Embryonic facial prominence (tissue), 1 donor: ENCODE measurements around the gene DCAF7.

ENCODE experiments used
- DNase-seq: peaks from one replicate; pipeline ENCODE4 v3.0.0-alpha.2; 2016; ENCODE audit errors: extremely low spot score

Gene DCAF7

DNA sequence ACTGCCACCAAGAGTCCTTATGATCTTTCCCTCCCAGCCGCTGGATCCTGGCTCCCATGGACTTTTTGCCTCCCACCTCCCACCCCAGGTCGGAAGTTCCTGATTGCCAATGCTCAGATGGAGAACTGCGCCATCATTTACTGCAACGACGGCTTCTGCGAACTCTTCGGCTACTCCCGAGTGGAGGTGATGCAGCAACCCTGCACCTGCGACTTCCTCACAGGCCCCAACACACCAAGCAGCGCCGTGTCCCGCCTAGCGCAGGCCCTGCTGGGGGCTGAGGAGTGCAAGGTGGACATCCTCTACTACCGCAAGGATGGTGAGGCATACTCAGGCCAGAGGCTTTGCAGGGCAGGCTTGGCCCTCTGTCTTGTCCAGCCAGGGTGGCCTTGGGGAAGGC lies 26.2 kb upstream of the DCAF7 start:
- no peak for DNase-seq

DNA sequence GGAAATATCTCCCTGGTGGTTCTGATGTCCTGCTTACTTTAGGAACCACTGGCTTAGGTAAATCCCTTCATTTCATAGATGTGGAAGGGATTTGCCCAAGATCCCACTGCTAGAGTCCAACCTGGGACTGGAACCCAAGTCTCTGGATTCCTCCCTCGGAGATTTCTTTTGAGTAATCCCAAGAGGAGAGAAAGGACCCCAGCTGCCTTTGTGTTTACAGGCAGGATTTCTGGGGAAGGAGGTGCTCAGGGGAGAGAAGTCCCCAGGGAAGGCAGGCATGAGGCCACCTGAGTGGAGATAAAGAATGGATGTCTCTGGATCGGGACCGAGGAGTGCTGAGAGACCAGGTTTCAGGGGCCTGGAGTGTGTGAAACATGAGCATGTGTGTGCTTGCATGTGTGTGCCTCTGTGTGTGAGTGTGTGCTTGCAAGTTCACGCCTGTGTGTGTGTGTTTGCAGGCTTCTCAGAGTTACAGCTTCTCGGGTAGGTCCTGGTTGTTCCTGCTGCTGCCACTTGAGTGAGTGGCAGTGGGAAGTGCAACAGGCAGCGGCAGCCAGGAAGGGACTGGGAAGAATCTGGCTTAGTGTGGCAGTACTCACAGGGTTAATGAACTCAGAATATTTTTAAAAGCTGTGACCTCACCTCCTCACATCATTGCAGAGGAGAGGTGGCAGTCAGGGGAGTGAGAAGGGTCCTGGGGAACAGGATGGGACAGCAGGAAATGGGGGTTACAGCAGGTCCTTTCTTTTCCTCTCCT lies 24.9 kb upstream of the DCAF7 start:
- no peak for DNase-seq

DNA sequence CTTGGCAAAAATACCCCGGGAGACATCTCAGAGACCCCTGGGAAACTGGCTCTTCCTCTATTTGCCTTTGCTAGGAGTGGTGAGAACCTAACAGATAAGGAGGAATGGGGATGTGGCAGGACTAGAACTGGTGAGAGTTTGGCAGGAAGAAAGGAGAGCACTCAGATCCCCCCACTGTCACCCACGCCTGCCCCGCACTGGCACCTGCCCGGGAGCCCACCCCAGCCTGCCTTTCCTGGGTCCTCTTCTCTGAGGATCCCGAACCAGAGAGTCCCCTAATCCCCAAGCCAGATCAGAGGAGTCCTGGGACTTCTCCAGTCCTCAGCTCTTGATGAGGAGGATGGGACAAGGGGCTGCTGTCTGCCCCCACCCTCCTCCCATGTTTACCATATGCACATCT lies 23.4 kb upstream of the DCAF7 start:
- DNase-seq = no peak

DNA sequence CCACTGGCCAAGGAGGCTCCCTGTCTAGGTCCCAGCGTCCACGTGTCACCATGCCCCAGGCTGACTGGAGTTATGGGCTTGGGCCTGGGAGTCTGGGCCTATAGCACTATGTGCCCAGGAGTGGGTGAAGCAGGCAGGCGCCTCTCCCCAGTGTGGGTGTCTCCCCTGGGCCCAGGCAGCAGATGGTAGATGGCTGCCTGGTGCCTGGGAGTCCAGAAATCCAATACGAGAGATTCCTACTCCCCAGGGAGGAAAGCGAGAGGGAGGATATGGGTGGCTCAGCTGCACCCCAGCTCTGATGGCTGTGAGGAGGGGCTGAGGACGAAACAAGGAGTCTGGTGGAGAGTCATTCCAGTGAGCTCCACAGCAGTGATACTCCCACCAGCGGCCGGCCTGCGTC lies 22.1 kb upstream of the DCAF7 start:
- DNase-seq = no peak

DNA sequence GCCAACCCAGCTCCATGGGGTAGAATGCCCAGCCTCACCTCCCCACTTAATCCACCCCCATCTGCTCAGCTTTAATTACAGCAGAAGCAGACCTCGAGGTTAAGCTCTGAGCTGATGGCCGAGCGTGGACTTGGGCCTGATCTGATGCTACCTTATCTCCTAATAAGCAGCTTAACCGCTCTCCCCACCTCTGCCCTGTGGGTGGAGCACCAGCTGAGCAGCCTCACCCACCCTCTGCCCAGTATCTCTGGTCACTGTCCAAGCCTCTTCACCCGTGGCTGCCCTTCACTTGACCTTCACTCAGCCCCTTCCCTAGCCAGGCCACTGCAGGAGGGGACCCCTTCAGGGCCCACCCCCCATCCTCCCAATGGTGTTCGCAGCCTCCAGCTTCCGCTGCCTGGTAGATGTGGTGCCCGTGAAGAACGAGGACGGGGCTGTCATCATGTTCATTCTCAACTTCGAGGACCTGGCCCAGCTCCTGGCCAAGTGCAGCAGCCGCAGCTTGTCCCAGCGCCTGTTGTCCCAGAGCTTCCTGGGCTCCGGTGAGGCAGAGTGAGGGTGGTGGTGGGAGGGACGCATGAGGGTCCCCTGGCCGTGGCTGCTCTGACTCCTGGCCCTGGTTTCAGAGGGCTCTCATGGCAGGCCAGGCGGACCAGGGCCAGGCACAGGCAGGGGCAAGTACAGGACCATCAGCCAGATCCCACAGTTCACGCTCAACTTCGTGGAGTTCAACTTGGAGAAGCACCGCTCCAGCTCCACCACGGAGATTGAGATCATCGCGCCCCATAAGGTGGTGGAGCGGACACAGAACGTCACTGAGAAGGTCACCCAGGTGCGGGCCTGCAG lies 20.3 kb upstream of the DCAF7 start:
- DNase-seq = no peak

DNA sequence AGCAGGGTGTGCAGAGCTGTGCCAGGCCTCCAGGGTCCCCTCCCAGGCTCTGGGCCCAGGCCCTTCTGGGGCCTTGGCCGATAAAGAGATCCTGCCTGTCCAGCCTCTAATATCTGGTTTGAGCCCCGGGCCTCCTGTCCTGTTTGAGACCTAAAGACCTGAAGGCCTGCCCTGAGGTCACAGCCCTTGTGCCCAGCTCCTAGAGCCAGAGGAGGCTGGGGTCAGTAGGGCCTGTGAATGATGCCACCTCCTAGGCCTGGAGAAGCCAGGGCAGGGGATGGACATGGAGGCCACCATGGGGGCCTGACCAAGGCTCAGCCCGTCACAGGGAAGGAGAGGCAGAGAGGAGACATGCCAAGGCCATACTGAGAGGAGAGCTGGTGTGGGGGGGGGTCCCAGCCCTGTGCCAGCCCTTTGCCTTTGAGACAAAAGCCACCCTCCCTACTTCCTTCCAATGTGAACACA lies 19.7 kb upstream of the DCAF7 start:
- no peak for DNase-seq

DNA sequence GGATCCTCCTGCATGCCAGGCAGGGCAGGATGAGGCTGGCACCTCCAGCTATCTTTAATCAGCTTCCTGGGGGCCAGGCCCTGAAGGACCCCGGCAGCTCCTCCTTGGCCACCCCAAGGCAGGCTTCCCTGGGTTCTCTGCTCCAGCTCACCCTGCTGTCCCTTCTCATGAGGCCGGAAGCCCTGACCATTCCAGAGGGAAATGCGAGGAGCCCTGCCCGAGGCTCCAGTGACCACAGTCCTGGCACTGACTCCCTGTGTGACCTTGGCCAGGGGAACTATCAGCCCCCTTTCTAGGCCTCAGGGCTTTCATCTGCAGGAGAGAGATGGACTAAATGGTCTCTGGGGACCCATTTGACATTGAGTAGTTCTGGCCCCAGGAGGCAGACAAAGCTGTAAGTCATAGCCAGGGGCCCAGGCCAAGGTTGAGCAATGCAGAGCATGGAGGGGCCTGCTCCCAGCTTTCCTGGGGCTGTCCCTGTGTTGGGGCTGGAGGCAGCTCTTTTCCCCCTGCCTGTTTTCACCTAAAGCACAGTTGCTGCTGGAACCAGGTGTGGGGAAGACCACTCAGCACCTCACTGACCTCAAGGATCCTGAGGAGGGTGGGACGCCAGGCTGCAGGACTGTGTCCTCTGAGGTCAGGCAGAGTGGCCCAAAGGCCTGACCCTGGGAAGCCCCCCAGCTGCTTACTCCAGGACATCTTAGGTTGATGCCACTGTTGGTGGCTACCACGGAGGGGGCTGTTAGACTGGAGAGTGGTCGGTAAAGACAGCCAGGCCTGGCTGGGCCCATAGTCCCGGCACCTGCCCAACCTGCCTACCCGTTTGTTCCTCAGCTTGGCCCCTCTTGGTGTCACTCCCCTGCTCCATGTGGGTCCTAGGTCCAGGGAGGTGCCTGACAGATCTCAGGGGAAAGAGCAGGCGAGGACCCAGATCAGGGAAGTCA lies 19.0 kb upstream of the DCAF7 start:
- no peak for DNase-seq

DNA sequence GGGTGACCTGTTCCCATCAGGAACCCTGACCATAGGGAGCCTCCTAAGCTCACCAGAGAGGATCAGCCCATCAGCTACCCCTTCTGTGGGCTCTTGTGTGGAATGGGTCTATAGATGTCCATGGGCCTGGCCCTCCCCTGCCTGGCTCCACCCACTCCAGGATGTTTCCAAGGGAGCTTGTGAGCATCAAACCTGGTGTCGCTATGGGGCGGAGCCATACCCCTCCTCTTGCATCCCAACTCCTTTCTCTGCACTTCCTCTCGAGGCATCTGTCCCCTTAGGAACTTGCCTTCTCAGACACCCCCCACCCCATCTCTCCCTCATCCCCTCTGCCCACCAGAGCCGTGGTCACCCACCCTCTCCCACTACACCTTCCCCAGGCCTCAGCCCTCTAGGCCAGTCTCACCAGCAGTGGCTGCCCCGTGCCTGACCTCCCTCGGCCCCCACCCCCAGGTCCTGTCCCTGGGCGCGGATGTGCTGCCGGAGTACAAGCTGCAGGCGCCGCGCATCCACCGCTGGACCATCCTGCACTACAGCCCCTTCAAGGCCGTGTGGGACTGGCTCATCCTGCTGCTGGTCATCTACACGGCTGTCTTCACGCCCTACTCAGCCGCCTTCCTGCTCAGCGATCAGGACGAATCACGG lies 16.7 kb upstream of the DCAF7 start:
- no peak for DNase-seq

DNA sequence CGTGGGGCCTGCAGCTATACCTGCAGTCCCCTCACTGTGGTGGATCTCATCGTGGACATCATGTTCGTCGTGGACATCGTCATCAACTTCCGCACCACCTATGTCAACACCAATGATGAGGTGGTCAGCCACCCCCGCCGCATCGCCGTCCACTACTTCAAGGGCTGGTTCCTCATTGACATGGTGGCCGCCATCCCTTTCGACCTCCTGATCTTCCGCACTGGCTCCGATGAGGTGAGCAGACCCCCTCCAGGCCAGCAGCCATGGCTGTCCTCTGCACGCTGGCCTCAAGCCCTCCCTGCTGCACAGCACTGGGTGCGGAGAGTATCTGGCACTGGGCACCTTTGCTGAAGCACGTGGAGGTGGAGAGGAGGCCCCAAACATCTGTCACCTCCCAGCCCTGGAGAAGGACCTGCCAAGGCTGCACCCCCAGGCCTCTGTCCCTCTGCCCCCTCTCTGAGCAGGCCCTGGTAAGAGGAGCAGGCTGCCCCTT lies 16.2 kb upstream of the DCAF7 start:
- no peak for DNase-seq

DNA sequence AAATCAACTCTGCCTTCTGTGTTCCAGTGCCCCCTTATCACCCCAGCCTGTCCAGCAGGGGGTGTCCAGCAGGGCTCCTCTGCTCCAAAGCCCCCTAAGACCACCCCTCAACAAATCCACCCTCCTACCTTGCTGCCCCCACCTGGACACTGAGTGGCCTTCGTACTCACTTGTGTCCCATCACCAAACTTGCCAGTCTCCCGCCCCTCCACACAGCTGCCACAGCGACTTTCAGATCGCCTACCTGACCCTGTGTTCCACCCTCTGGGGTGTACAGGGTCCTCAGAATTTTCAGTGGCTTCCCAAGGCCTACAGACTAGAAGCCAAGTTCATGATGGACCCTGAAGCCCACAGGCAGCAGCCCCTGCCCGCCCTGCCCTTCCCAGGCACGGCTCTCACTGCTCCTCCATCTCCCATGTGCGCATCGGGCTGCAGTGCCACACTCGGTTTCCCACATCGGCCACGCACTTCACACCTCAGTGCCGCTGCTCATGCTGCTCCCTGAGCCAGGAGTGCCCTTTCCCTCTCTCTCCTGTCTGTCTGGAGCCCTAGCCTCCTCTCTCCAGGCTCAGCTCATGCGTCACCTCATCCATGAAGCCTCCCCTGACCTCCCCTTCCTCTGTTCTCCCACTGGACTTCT lies 15.3 kb upstream of the DCAF7 start:
- DNase-seq = no peak

DNA sequence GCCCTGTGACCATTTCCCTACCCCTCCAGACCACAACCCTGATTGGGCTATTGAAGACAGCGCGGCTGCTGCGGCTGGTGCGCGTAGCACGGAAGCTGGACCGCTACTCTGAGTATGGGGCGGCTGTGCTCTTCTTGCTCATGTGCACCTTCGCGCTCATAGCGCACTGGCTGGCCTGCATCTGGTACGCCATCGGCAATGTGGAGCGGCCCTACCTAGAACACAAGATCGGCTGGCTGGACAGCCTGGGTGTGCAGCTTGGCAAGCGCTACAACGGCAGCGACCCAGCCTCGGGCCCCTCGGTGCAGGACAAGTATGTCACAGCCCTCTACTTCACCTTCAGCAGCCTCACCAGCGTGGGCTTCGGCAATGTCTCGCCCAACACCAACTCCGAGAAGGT lies 14.6 kb upstream of the DCAF7 start:
- no peak for DNase-seq

DNA sequence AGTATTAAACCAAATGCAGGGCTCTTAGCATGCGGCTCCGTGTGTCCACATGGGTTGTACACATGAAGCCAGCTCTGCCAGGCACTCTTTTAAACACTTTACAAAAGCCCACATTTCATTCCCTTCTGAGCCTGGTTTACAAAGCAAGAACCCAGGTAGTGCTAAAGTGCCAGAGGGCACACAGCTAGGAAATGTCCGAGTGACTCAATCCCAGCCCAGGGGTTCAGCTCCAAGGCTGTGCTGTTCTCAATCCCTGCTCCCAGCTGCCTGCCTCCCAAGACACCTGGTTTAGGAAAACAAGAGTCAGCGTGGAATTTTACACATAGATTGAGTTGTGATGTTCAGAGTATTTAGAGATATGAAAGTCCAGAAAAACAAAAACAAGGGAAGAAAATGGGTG lies 13.3 kb upstream of the DCAF7 start:
- DNase-seq = no peak

DNA sequence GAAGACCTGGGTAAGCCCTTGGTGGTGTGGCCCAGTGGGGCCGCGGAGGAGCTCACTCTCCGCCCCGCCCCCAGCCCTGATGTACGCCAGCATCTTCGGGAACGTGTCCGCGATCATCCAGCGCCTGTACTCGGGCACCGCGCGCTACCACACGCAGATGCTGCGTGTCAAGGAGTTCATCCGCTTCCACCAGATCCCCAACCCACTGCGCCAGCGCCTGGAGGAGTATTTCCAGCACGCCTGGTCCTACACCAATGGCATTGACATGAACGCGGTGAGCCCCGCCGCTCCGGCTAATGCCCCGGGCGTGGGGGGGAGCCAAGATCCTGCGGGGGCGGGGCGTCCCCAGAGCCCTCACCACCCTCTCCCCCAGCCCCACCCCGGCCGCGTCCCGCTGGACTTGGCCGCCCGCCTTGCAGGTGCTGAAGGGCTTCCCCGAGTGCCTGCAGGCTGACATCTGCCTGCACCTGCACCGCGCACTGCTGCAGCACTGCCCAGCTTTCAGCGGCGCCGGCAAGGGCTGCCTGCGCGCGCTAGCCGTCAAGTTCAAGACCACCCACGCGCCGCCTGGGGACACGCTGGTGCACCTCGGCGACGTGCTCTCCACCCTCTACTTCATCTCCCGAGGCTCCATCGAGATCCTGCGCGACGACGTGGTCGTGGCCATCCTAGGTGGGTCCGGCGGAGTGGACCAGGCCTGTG lies 12.1 kb upstream of the DCAF7 start:
- no peak for DNase-seq

DNA sequence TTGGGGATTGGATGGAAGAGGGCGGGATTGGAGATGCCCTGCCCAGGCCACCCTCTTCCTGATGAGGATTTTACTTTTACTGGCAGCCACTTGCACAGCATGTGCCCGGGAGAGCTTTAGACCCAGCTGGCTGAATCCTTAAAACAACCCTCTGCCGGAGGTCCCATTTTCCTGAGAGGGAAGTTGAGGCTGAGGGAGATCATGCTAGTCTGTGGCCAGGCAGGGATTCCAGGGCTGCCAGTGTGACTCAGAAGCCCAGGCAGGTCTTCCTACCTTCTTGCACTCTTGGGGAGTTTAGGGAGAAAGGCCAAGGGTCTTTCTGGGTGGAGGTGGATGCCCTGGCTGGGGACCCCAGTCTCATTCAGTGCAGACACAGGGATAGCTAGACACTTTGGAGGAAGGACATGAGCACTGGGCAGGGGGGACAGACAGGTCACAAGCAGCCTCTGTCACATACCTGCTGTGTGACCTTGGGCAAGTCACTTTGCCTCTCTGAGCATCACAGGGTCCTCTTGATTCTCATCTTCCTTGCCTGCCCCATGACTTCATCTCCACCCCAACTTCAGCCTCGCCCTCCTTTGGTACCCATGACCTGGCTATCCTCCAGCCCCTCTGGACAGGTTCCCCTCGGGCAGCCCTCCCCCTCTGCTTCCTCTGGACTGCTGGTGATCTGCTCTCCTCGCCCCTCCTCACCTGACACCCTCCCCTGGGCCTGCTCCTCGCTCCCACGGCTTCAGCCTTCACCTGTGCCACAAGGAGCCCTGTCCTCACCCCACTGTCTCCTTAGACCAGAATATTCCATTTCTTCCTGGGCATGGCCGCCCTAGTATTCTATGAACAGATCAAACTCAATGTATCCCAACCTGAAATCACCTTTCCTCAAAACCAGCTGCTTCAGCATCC lies 11.3 kb upstream of the DCAF7 start:
- no peak for DNase-seq

DNA sequence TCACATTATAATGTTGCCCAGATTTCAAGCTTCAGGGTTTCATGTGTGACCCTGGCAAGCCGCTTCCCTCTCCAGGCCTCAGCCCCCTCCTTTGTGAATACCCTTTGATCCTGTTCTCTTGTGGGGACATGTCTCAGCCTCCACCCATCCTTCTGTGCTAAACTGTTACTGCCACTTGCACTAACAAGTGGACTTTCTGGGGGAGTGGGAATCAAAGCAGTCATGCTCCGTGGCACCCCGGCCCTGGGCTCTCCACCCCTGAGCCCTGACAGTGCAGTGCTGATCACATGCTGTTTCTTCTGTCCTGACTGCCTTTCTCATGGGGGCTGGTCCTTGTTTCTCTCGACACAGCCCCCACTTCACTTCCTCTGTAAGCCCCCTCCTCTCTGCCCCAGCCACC lies 9.7 kb upstream of the DCAF7 start:
- DNase-seq = no peak

DNA sequence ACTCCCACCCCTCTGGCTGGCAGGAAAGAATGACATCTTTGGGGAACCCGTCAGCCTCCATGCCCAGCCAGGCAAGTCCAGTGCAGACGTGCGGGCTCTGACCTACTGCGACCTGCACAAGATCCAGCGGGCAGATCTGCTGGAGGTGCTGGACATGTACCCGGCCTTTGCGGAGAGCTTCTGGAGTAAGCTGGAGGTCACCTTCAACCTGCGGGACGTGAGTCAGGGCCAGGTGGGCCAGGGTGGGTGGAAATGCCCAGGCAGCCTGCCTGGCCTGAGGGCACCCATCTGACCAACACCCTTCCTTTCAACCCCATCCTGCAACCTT lies 8.1 kb upstream of the DCAF7 start:
- no peak for DNase-seq

DNA sequence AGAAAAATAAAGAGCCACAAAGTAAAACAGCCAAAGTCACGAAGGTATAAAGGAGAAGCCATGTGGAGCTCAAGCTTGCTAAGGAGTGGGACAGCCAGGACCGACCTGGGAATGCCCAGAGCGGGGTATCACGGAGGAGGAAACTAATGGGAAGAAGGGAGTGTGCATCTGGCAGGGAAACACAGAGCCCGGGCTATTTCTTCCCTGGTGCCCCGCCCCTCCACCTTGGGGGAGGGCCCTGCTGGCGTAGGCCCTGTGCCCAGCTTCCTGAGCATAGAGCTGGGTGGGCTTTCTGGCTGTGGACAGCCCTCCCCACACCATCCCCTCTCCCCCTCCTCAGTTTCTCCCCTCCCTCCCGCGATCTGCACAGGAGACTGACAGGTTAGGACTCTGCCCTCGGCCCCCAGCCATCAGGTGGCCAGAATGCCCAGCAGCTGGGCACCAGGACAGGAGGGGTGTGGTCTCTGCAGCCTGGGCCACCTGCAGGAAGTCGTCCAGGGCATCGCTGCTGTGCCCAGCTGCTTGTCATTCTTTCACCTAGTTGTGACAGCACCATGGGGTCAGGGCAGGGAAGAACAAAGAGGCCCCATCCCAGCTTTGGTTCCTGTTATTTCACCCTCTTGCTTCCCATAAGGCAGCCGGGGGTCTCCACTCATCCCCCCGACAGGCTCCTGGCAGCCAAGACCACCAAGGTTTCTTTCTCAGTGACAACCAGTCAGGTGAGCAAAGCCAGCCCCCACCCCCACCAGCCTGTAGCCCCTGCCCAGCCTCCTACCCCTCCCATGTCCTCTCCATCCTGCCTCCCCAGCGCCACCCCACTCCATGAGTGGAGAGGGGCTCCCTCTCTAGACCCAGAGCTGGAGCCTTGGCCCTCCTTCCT lies 7.1 kb upstream of the DCAF7 start:
- DNase-seq = no peak

DNA sequence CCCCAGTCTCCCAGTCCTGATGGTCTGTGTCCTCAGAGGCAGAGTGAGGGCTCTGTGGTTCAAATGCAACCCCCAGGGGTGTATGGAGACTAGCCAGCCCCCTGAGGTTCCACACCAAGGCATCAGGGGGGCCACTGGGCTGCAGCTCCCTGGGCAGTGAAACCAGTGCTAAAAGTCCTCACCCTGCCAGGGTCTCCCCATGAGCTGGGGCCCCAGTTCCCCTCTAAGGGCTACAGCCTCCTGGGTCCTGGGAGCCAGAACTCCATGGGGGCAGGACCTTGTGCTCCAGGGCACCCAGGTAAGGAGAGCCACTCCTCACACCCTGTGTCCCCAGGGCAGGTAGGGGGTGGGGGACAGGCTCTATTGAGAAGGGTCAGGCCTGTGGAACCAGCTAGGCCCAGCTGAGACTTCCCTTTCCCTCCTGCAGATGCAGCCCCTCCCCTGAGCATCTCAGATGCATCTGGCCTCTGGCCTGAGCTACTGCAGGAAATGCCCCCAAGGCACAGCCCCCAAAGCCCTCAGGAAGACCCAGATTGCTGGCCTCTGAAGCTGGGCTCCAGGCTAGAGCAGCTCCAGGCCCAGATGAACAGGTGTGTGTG lies 6.4 kb upstream of the DCAF7 start:
- DNase-seq = no peak
